HG03196 (cell line): ENCODE measurements around the gene CUX1.

ENCODE experiments used
- ATAC-seq: cut with Tn5 transposase; IDR thresholded peaks from one replicate; pipeline ENCODE4 v1.9.1; 2021; ENCODE audit not compliant: unreplicated experiment

Gene CUX1

GRCh38 chr7:102065226-102065625 is 247.8 kb downstream of the CUX1 start:
- ATAC-seq: no peak

- ATAC-seq: no peak
These were observed 249.1 kb downstream of the CUX1 start for GRCh38 chr7:102066476-102066875.

GRCh38 chr7:102068846-102069245 is 251.4 kb downstream of the CUX1 start:
- no peak for ATAC-seq

GRCh38 chr7:102069931-102070629 is 252.7 kb downstream of the CUX1 start:
- ATAC-seq: no peak

GRCh38 chr7:102072003-102072402 is 254.6 kb downstream of the CUX1 start:
- no peak for ATAC-seq

- no peak for ATAC-seq
These were observed 255.3 kb downstream of the CUX1 start for GRCh38 chr7:102072636-102073209.

- ATAC-seq: no peak
These were observed 256.8 kb downstream of the CUX1 start for GRCh38 chr7:102073931-102074880.

GRCh38 chr7:102075126-102075525 is 257.7 kb downstream of the CUX1 start:
- ATAC-seq: no peak

- no peak for ATAC-seq
These were observed 258.2 kb downstream of the CUX1 start for GRCh38 chr7:102075553-102076135.

- ATAC-seq: no peak
These were observed 259.7 kb downstream of the CUX1 start for GRCh38 chr7:102077081-102077480.

- no peak for ATAC-seq
These were observed 262.0 kb downstream of the CUX1 start for GRCh38 chr7:102079140-102080018.

- ATAC-seq: no peak
These were observed 262.6 kb downstream of the CUX1 start for GRCh38 chr7:102080019-102080433.

GRCh38 chr7:102080434-102081243 is 263.2 kb downstream of the CUX1 start:
- no peak for ATAC-seq

- no peak for ATAC-seq
These were observed 263.8 kb downstream of the CUX1 start for GRCh38 chr7:102081244-102081627.

GRCh38 chr7:102082693-102083368 is 265.4 kb downstream of the CUX1 start:
- no peak for ATAC-seq

GRCh38 chr7:102085218-102085772 is 267.9 kb downstream of the CUX1 start:
- ATAC-seq: no peak

GRCh38 chr7:102089175-102090098 is 272.0 kb downstream of the CUX1 start:
- no peak for ATAC-seq
